ENCODE measurements around the gene MELK. TPM values are rescaled to one million over a fixed set of nuclear protein-coding genes. Genes with fewer than 3 reads are reported as not detected.

MELK gene
- total RNA-seq, 4 donors from 2014 or later: 0.42 to 0.67 (median 0.49) TPM

- no peak for DNase-seq
- H3K4me3 ChIP-seq (replicated peaks in 1 of 3): no peak overlapping the region
- no peak overlapping the region for H3K27ac ChIP-seq
- 78 to 80% methylated on average over 3 of the region's 3 CpGs for WGBS, 2 donors
- no peaks in the 10 kb centered on the region for H3K9me3 ChIP-seq
- intact Hi-C loops (cut with DNase I): no loop called here
- TF ChIP-seq CTCF (IDR thresholded peaks at IDR 0.05): no peak
- TF ChIP-seq POLR2A (IDR thresholded peaks at IDR 0.05): no peak
- no peaks in the 10 kb centered on the region for H3K36me3 ChIP-seq
- no peaks in the 10 kb centered on the region for H3K4me1 ChIP-seq
- no peaks in the 10 kb centered on the region for H3K27me3 ChIP-seq
These were observed 30.3 kb downstream of the MELK start for GRCh38 chr9:36603006-36603405.

DNA sequence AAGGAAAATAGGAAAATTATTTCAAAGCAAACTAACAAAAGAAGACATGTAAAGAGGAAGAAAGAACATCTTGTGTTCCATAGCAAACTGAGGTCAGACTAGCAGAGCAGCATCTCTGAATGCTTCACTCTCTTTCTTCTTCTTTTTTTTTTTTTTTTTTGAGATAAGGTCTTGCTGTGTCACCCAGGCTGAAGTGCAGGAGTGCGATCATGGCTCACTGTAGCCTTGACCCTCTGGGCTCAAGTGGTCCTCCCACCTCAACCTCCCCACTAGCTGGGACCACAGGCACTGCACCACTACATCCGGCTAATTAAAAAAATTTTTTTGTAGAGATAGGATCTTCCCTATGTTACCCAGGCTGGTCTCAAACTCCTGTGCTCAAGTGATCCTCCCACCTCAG lies 36.6 kb downstream of the MELK start:
- no peak for DNase-seq
- TF ChIP-seq CTCF (IDR thresholded peaks at IDR 0.05) (no peak), POLR2A (IDR thresholded peaks at IDR 0.05) (no peak)
- 89 to 95% methylated on average over 2 of the region's 2 CpGs for WGBS, 2 donors

DNA sequence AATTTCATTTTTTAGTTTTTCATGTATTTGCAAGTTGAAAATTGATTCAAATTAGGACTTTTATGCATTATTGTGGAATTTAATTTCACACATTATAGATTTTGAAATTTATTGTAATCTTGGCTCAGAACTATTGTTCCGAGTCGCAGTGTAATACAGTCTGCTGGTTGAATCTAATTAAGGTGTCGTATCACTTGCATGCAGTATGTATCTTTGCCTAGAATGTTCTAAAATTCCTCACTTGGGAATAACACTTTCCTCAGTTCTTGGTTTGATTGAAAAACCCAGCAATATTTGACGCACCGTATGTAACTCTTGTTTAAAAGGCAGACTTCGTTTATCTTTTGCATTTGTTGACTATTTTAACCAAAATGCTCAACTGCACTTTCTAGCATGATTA lies 49.4 kb downstream of the MELK start:
- TF ChIP-seq CTCF (IDR thresholded peaks at IDR 0.05): no peak
- TF ChIP-seq POLR2A (IDR thresholded peaks at IDR 0.05): no peak

More for the DNA sequence above, 36.6 kb downstream of the MELK start:
- no peaks in the 10 kb centered on the region for H3K9me3 ChIP-seq
- no peaks in the 10 kb centered on the region for H3K27me3 ChIP-seq
- H3K36me3 ChIP-seq: no peaks in the 10 kb centered on the region
- intact Hi-C loops (cut with DNase I): no loop called here
- no peaks in the 10 kb centered on the region for H3K4me1 ChIP-seq
- no peak overlapping the region for H3K27ac ChIP-seq
- H3K4me3 ChIP-seq (replicated peaks in 1 of 3): no peak overlapping the region

GRCh38 chr9:36623280-36623679 lies 50.6 kb downstream of the MELK start:
- H3K27me3 ChIP-seq: no peaks in the 10 kb centered on the region
- no peak overlapping the region for H3K4me3 ChIP-seq (replicated peaks in 1 of 3)
- H3K9me3 ChIP-seq: no peaks in the 10 kb centered on the region
- H3K27ac ChIP-seq: no peak overlapping the region
- 95 to 97% methylated on average over 3 of the region's 3 CpGs for WGBS, 2 donors
- peaks cover 8 to 9% of the 10 kb centered on the region in 2 donors for H3K4me1 ChIP-seq
- intact Hi-C loops (cut with DNase I): no loop called here
- H3K36me3 ChIP-seq: no peaks in the 10 kb centered on the region
- TF ChIP-seq CTCF (IDR thresholded peaks at IDR 0.05) (no peak), POLR2A (IDR thresholded peaks at IDR 0.05) (no peak)
- no peak for DNase-seq

More for the DNA sequence above, 49.4 kb downstream of the MELK start:
- no peaks in the 10 kb centered on the region for H3K27me3 ChIP-seq
- H3K4me3 ChIP-seq (replicated peaks in 1 of 3): no peak overlapping the region
- peaks cover 8 to 9% of the 10 kb centered on the region in 2 donors for H3K4me1 ChIP-seq
- no peaks in the 10 kb centered on the region for H3K36me3 ChIP-seq
- no peak overlapping the region for H3K27ac ChIP-seq
- no peak for DNase-seq
- H3K9me3 ChIP-seq: no peaks in the 10 kb centered on the region
- intact Hi-C loops (cut with DNase I): no loop called here
- 96% methylated on average over 6 of the region's 6 CpGs for WGBS, 2 donors

- Histone ChIP-seq H3K4me1 (peaks cover 8 to 9% of the 10 kb centered on the region in 2 donors), H3K36me3 (no peaks in the 10 kb centered on the region), H3K27me3 (no peaks in the 10 kb centered on the region), H3K27ac (peak overlapping the region in 2 of 3 donors; percentile 39 to 66), H3K9me3 (no peaks in the 10 kb centered on the region), H3K4me3 (replicated peaks in 1 of 3) (no peak overlapping the region)
- 34 to 35% methylated on average over 6 of the region's 6 CpGs for WGBS, 2 donors
- TF ChIP-seq CTCF (IDR thresholded peaks at IDR 0.05) (no peak), POLR2A (IDR thresholded peaks at IDR 0.05) (no peak)
- peak; percentile 73 to 76 for DNase-seq
- intact Hi-C loops (cut with DNase I): no loop called here
These were observed 52.4 kb downstream of the MELK start for GRCh38 chr9:36625006-36625615.
